NCI-H1930 (cell line): ENCODE results near the gene CEACAM21.
A peak's percentile ranks its signal among the peaks of the same experiment; 100 is the strongest.

ENCODE experiments used
- DNase-seq, 2 experiments: peaks; one replicate each; lab custom pipeline; 2025; lab: John Stamatoyannopoulos, UW

Gene CEACAM21

GRCh38 chr19:41575998-41576397 is at the start of gene CEACAM21:
Gene CEACAM21, plus strand, starts transcription at chr19:41576166. Its CDS starts 109 bp downstream, at chr19:41576275.
- no peak for DNase-seq

GRCh38 chr19:41527089-41527488 is 48.9 kb upstream of the CEACAM21 start:
- DNase-seq, result no peak

GRCh38 chr19:41528106-41528505 is 47.9 kb upstream of the CEACAM21 start:
- no peak for DNase-seq

- DNase-seq, result no peak
These were observed 46.3 kb upstream of the CEACAM21 start for GRCh38 chr19:41529484-41530183.

- no peak for DNase-seq
These were observed 45.8 kb upstream of the CEACAM21 start for GRCh38 chr19:41530184-41530534.

GRCh38 chr19:41530761-41531301 is 45.1 kb upstream of the CEACAM21 start:
- no peak for DNase-seq

- DNase-seq, result peak; percentile 41
These were observed 44.3 kb upstream of the CEACAM21 start for GRCh38 chr19:41531438-41532311.

GRCh38 chr19:41532526-41532925 is 43.4 kb upstream of the CEACAM21 start:
- no peak for DNase-seq

- DNase-seq, result no peak
These were observed 42.2 kb upstream of the CEACAM21 start for GRCh38 chr19:41533671-41534215.

GRCh38 chr19:41535029-41535622 is 40.8 kb upstream of the CEACAM21 start:
- DNase-seq, result no peak

GRCh38 chr19:41537789-41538188 is 38.2 kb upstream of the CEACAM21 start:
- DNase-seq, result no peak

- DNase-seq, result no peak
These were observed 35.8 kb upstream of the CEACAM21 start for GRCh38 chr19:41540041-41540695.

GRCh38 chr19:41541990-41542584 is 33.9 kb upstream of the CEACAM21 start:
- DNase-seq, result peak in 1 of 2 experiments; percentile 61

GRCh38 chr19:41542622-41543021 is 33.3 kb upstream of the CEACAM21 start:
- no peak for DNase-seq

- DNase-seq, result no peak
These were observed 32.4 kb upstream of the CEACAM21 start for GRCh38 chr19:41543582-41543981.

GRCh38 chr19:41545547-41545946 is 30.4 kb upstream of the CEACAM21 start:
- no peak for DNase-seq

GRCh38 chr19:41546386-41546789 is 29.6 kb upstream of the CEACAM21 start:
- no peak for DNase-seq

GRCh38 chr19:41546961-41547360 is 29.0 kb upstream of the CEACAM21 start:
- no peak for DNase-seq

GRCh38 chr19:41547569-41547968 is 28.4 kb upstream of the CEACAM21 start:
- DNase-seq, result no peak

- no peak for DNase-seq
These were observed 27.9 kb upstream of the CEACAM21 start for GRCh38 chr19:41548047-41548446.

- no peak for DNase-seq
These were observed 26.8 kb upstream of the CEACAM21 start for GRCh38 chr19:41548954-41549688.
